CD14-positive monocyte (primary cell): ENCODE results near the gene RAB5IF. TPM values are rescaled to one million over a fixed set of nuclear protein-coding genes. Genes with fewer than 3 reads are reported as not detected.

ENCODE experiments used
- DNase-seq, 3 donors: peaks; one replicate each; pipeline ENCODE4 v3.0.0-alpha.2; 2011 to 2022
- H2AFZ ChIP-seq: 2 replicates; pipeline ENCODE4 v1.6.0; 2012; ENCODE audit warnings: mild to moderate bottlenecking, low read depth, low read length, inconsistent platforms; ENCODE audit not compliant: insufficient read depth, poor library complexity, severe bottlenecking
- H3K27ac ChIP-seq, 2 donors: 1 replicate in 1 of 2; 2 replicates in 1 of 2; pipeline ENCODE4 v1.5.1; 2012 to 2013; ENCODE audit warnings: low read length in 2 of 2, control low read depth in 1 of 2, inconsistent platforms in 1 of 2, low read depth in 1 of 2, mild to moderate bottlenecking in 1 of 2
- H3K27me3 ChIP-seq, 2 donors: one replicate each; pipeline versions ENCODE4 v1.6.0 to v1.6.1; 2011 to 2013; ENCODE audit warnings: low read length in 2 of 2; ENCODE audit not compliant: control insufficient read depth in 2 of 2, insufficient read depth in 2 of 2
- H3K36me3 ChIP-seq, 2 donors: replicated peaks in 1 of 2; 1 replicate in 1 of 2; 2 replicates in 1 of 2; pipeline versions ENCODE4 v1.5.1 to v1.6.1; 2012 to 2013; ENCODE audit warnings: low read length in 2 of 2, control low read depth in 1 of 2, inconsistent platforms in 1 of 2, mild to moderate bottlenecking in 1 of 2; ENCODE audit not compliant: insufficient read depth in 2 of 2, control insufficient read depth in 1 of 2
- H3K4me1 ChIP-seq, 2 donors: 1 replicate in 1 of 2; 2 replicates in 1 of 2; pipeline versions ENCODE4 v1.5.1 to v1.6.1; 2012 to 2013; ENCODE audit warnings: low read length in 2 of 2, control low read depth in 1 of 2, inconsistent platforms in 1 of 2, mild to moderate bottlenecking in 1 of 2, moderate library complexity in 1 of 2; ENCODE audit not compliant: insufficient read depth in 2 of 2, control insufficient read depth in 1 of 2
- H3K4me2 ChIP-seq: replicated peaks from 2 replicates; pipeline ENCODE3; 2012; ENCODE audit warnings: low read length, moderate library complexity, mild to moderate bottlenecking; ENCODE audit not compliant: poor library complexity, severe bottlenecking; ENCODE audit errors: extremely low read depth
- H3K4me3 ChIP-seq, 3 experiments: fragments of 200-600 bp in 1 of 3; sonication (generic) in 1 of 3; replicated peaks in 1 of 3; 1 replicate in 2 of 3; 2 replicates in 1 of 3; pipeline ENCODE4 v1.5.1; 2011 to 2013; ENCODE audit warnings: low read length in 3 of 3, mild to moderate bottlenecking in 3 of 3, control low read depth in 2 of 3, low read depth in 2 of 3, inconsistent platforms in 1 of 3, moderate library complexity in 1 of 3
- H3K79me2 ChIP-seq: 2 replicates; pipeline ENCODE4 v1.6.0; 2012; ENCODE audit warnings: mild to moderate bottlenecking, control low read depth, inconsistent platforms, low read length, moderate library complexity; ENCODE audit not compliant: insufficient read depth
- H3K9ac ChIP-seq: 2 replicates; pipeline ENCODE4 v1.6.0; 2017; ENCODE audit warnings: low read length, mild to moderate bottlenecking; ENCODE audit not compliant: insufficient read depth, poor library complexity, severe bottlenecking
- H3K9me3 ChIP-seq, 2 donors: replicated peaks in 1 of 2; 1 replicate in 1 of 2; 2 replicates in 1 of 2; pipeline versions ENCODE4 v1.5.1 to v1.6.1; 2012 to 2013; ENCODE audit warnings: low read length in 2 of 2, control low read depth in 1 of 2; ENCODE audit not compliant: control insufficient read depth in 1 of 2, insufficient read depth in 1 of 2
- H4K20me1 ChIP-seq: 2 replicates; pipeline ENCODE4 v1.6.0; 2012; ENCODE audit warnings: mild to moderate bottlenecking, low read length, control low read depth, moderate library complexity; ENCODE audit not compliant: insufficient read depth
- H3K27ac Mint-ChIP-seq, 7 donors: one replicate each; pipeline ENCODE4 v1.8.0; 2020; ENCODE audit warnings: mild to moderate bottlenecking in 7 of 7, mixed read lengths in 7 of 7, moderate library complexity in 6 of 7, inconsistent platforms in 2 of 7
- H3K27me3 Mint-ChIP-seq, 3 donors: one replicate each; pipeline ENCODE4 v1.8.0; 2021 to 2022; ENCODE audit warnings: low read depth in 3 of 3, mild to moderate bottlenecking in 3 of 3, mixed read lengths in 3 of 3, moderate library complexity in 3 of 3, inconsistent platforms in 1 of 3
- H3K36me3 Mint-ChIP-seq, 2 donors: one replicate each; pipeline ENCODE4 v1.8.0; 2020; ENCODE audit warnings: mixed read lengths in 2 of 2, inconsistent platforms in 1 of 2, mild to moderate bottlenecking in 1 of 2
- H3K4me1 Mint-ChIP-seq: one replicate; pipeline ENCODE4 v1.8.0; 2020; ENCODE audit warnings: mild to moderate bottlenecking, mixed read lengths
- H3K4me3 Mint-ChIP-seq, 2 donors: one replicate each; pipeline ENCODE4 v1.8.0; 2020; ENCODE audit warnings: mild to moderate bottlenecking in 2 of 2, mixed read lengths in 2 of 2, moderate library complexity in 1 of 2
- H3K9me3 Mint-ChIP-seq, 7 donors: one replicate each; pipeline ENCODE4 v1.8.0; 2020 to 2022; ENCODE audit warnings: mixed read lengths in 7 of 7, mild to moderate bottlenecking in 6 of 7, moderate library complexity in 6 of 7, inconsistent platforms in 2 of 7
- CTCF ChIP-seq: fragments of 200-600 bp; IDR thresholded peaks from one replicate; pipeline ENCODE4 v1.8.0; 2022; ENCODE audit warnings: antibody characterized with exemption, mild to moderate bottlenecking
- WGBS: methylation state at CpG from one replicate; pipeline ENCODE4 v1.1.5; 2013; ENCODE audit warnings: missing lambda C conversion rate; ENCODE audit not compliant: insufficient coverage; 5-methylcytosine and 5-hydroxymethylcytosine counted together
- intact Hi-C, 2 donors: fragments of 100-400 bp; cut with micrococcal nuclease; formaldehyde crosslinking; loops; one replicate each; pipeline versions ENCODE4 v1.15.0 to v1.15.1; 2023
- polyA plus RNA-seq, 3 donors: library from polyadenylated mRNA; depleted of rRNA in 1 of 3; unstranded in 2 of 3; stranded (reverse) in 1 of 3; fragments of 300-500 nt in 2 of 3; fragments of >200 nt in 1 of 3; fragmentation: Illumina TruSeq in 2 of 3; gene quantifications; 1 replicate in 2 of 3; 2 replicates in 1 of 3; pipeline ENCODE4 v1.2.3, GENCODE V29; 2012 to 2021

The RAB5IF gene
- polyA plus RNA-seq, 3 donors: 325 to 790 (median 757) TPM

- Mint-ChIP-seq H3K9me3 (no peaks in the 10 kb centered on the region), H3K36me3 (no peaks in the 10 kb centered on the region), H3K4me1 (peaks cover 15% of the 10 kb centered on the region), H3K4me3 (peak overlapping the region in 1 of 2 donors; percentile 56), H3K27me3 (peaks cover 0 to 2% (median 1%) of the 10 kb centered on the region in 3 donors), H3K27ac (peak overlapping the region in 3 of 7 donors; percentile 31 to 80 (median 68))
- no peaks in the 10 kb centered on the region for H3K79me2 ChIP-seq
- H3K36me3 ChIP-seq: no peaks in the 10 kb centered on the region
- no peaks in the 10 kb centered on the region for H3K9me3 ChIP-seq
- H2AFZ ChIP-seq: no peak overlapping the region
- H3K4me1 ChIP-seq: peaks cover 11 to 13% of the 10 kb centered on the region in 2 donors
- TF ChIP-seq CTCF: no peak
- H3K4me3 ChIP-seq: no peak overlapping the region
- WGBS: 100% methylated on average over 2 of the region's 7 CpGs
- H4K20me1 ChIP-seq: no peaks in the 10 kb centered on the region
- H3K9ac ChIP-seq: no peak overlapping the region
- H3K27ac ChIP-seq: no peak overlapping the region
- intact Hi-C loops: no loop called here
- no peaks in the 10 kb centered on the region for H3K27me3 ChIP-seq
- no peak for DNase-seq
- no peak overlapping the region for H3K4me2 ChIP-seq
Observed at GRCh38 chr20:36645353-36645752, 39.8 kb downstream of the RAB5IF start.

- H3K27ac ChIP-seq: peak within 1 kb of the TSS; percentile 4 to 36
- no peak within 1 kb of the TSS for H3K4me3 ChIP-seq
- H3K4me1 Mint-ChIP-seq: peaks cover 15% of the 10 kb centered on the region
- no peaks in the 10 kb centered on the region for H3K36me3 ChIP-seq
- 0% methylated on average over 8 of the region's 9 CpGs for WGBS
- no peak within 1 kb of the TSS for H3K9ac ChIP-seq
- no peaks in the 10 kb centered on the region for H3K9me3 Mint-ChIP-seq
- H3K27me3 ChIP-seq: no peaks in the 10 kb centered on the region
- intact Hi-C loops: no loop called here
- peak within 1 kb of the TSS; percentile 1 for H3K4me2 ChIP-seq
- peak within 1 kb of the TSS; percentile 56 to 59 for H3K4me3 Mint-ChIP-seq
- H3K27ac Mint-ChIP-seq: peak within 1 kb of the TSS; percentile 35 to 80 (median 72)
- H3K9me3 ChIP-seq: no peaks in the 10 kb centered on the region
- DNase-seq: peak; percentile 60 to 70 (median 66)
- H3K4me1 ChIP-seq: peaks cover 11 to 13% of the 10 kb centered on the region in 2 donors
- no peaks in the 10 kb centered on the region for H3K36me3 Mint-ChIP-seq
- no peak for TF ChIP-seq CTCF
- no peaks in the 10 kb centered on the region for H3K79me2 ChIP-seq
- peaks cover 0 to 2% (median 1%) of the 10 kb centered on the region in 3 donors for H3K27me3 Mint-ChIP-seq
- H4K20me1 ChIP-seq: no peaks in the 10 kb centered on the region
- H2AFZ ChIP-seq: peak within 1 kb of the TSS; percentile 51
Observed at GRCh38 chr20:36645998-36646397, 40.4 kb downstream of the RAB5IF start, which contains the start of gene SLA2. TSS of gene SLA2 (minus strand) at chr20:36646196. CDS start at chr20:36641335, 4,861 bp downstream.
